HG02642 (cell line): ENCODE results near the gene B9D2.
"Not testable (repeated sequence)": the region's sequence is repeated elsewhere in the genome, so short reads cannot be mapped to it uniquely, and the experiment has no call there.

Experiments used
- ATAC-seq: cut with Tn5 transposase; IDR thresholded peaks from one replicate; pipeline ENCODE4 v1.9.1; 2021; ENCODE audit warnings: mild to moderate bottlenecking; ENCODE audit not compliant: unreplicated experiment, poor library complexity

The B9D2 gene

DNA sequence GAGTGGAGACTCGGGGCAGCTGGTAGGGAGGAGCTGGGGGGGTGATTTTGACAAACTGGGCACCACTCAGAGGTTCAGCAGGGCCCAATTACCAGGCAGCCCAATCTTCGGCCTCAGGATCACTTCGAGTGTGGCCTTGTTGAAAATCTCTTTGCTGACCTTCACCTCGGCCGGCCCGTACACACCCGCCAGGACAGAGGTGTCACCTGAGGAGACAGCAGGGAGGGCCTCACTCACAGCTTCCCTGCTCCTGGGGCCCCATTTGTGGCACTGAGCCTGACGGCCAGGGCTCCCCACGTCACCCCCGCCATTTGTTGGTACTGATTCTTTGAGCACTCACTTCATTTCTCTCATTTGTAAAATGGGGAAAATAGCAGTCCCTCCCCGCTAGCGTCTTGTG lies 28.8 kb upstream of the B9D2 start:
- no peak for ATAC-seq

DNA sequence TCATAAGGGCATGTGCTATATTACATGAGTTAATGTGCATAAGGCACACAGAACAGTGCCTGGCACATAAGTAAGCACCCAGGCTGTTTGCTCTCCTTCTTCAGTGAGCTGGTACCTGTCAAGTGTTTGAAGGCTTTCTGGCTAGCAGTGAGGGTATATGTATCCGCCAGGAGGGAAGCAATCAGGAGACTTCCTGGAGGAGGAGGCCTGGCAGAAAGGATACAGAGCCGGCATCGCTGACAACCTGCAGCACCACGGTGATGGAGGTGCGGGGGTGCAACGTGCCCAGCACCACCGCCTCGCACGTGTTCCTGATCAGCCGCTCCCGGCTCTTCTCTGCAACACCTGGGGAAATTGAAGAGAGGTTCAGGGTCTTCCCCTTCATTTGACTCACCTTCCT lies 27.7 kb upstream of the B9D2 start:
- no peak for ATAC-seq

DNA sequence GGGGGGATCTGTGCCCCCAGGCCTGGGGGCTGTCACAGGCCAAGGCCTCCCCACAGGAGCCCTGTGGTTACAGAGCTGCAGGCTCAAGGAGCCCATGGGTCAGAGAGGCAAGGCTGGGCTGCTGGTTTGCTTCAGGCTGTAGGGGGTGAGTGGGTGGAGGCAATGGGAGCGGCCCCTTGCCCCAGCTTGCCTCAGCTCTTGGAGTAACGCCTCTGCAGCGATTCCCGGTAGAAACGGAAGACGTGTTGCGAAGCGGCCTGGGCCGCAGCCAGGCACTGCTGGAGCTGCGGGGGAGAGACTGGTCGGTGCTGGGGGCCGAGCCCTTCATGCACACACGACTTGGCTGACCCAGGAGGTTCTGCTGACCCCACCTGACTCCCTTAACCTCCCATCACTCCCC lies 22.5 kb upstream of the B9D2 start:
- no peak for ATAC-seq

DNA sequence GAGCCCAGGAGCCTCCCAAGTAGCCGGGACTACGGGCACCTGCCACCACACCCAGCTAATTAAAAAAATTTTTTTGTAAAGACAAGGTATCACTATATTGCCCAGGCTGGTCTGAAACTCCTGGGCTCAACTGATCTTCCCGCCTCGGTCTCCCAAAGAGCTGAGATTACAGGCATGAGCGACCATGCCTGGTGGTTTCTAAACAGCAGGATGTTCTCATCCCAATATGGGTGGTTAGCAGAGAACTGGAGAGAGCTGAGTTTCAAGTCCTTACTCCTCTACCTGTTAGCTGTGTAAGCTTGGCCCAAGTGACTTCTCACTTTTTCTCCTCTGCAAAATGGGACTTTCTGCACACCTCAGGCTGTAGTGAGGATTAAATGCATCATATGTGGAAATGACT lies 20.4 kb upstream of the B9D2 start:
- no peak for ATAC-seq

DNA sequence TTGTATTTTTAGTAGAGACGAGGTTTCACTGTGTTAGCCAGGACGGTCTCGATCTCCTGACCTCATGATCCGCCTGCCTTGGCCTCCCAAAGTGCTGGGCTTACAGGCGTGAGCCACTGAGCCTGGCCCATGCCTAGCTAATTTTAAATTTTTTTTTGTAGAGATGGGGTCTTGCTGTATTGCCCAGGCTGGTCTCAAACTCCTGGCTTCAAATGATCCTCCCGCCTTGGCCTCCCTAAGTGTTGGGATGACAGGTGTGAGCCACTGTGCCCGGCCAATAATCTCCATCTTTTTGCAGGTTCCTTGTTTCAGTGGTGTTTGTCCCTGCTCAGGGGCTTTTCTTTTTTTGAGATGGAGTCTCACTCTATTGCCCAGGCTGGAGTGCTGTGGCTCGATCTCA lies 17.6 kb upstream of the B9D2 start:
- ATAC-seq: not testable (repeated sequence)

DNA sequence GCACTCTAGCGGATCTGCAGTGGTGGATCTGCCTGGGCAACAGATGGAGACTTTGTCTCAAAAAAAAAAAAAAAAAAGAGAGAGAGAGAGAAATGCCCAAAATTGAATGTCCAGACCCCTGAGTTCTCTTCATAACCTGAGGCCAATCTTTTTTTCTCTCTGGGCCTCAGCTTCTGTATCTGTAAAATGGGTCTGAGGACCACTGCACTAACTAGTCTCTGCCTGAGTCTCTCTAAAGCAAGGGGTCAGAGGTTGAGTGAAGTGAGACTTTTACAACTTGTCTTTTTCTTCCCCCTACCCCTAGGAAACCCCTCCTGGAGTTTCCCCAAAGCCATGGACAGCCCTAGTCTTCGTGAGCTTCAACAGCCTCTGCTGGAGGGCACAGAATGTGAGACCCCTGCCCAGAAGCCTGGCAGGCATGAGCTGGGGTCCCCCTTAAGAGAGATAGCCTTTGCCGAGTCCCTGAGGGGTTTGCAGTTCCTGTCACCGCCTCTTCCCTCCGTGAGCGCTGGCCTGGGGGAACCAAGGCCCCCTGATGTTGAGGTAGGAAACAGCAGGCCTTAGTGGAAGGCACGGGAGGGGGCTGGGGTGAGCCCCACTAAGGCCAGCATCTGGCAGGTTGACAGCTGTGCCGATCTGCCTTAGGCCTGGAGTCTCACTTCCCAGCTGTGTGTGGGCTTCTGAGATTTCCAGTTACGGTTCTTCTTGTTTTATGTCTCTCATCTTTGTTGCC lies 14.2 kb upstream of the B9D2 start:
- ATAC-seq: peak; percentile 79

DNA sequence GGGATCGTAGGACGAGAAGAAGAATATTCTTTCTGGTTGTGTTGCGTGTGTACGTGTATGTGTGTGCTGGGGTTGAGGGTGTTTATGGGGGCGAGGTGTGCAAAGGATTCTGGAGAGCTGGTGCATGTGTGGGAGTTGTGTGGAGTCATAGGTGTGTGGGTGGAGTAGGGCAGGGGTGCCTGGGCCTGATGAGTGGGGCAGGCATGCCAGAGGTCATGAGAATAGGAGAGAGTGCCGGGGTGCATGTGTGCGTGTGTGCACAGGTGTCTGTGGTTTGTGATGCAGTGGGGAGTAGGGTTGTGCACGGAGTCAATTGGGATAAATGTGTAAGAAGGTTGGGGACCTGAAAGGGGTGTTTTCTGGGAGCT lies 13.0 kb upstream of the B9D2 start:
- ATAC-seq: no peak

DNA sequence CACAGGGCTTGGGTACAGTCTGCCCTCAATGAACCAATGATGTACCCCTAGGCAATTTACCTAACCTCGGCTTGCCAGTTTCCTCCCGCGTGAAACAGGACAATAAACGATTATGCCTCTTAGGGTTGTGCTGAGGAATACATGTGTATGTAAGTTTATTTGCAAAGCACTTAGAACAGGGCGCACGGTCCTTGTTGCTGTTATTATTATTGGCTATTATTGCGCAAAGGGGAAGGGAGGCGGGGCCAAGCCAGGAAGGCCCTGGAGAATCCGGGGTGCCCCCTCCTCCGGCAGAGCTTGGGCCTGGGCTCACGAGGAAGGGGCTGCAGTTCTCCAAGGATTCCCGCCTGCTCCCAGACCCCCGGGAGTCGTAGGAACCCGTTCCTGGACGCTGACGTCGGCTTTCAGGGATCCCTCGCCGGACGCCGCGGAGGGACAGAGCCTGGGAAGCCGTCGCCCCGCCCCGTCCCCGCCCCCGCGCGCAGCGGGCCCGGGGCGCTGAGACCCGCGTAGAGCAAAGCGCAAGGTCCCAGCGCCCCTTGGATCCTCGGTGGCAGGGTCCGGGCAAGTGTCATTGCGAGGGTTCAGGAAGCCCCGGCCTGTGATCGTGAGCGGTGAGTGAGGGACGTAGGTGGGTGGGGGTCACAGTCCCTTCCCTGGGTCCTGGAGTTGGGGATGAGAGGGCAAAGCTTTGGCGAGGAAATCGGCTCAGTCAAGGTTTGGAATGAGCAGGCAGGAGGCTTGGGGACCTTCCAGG lies 12.5 kb upstream of the B9D2 start, which contains the start of gene TMEM91:
TMEM91 (plus strand) TSS at position 293 of the 757 bp plus-strand sequence. CDS start 1,777 bp downstream, outside the sequence.
- no peak for ATAC-seq

DNA sequence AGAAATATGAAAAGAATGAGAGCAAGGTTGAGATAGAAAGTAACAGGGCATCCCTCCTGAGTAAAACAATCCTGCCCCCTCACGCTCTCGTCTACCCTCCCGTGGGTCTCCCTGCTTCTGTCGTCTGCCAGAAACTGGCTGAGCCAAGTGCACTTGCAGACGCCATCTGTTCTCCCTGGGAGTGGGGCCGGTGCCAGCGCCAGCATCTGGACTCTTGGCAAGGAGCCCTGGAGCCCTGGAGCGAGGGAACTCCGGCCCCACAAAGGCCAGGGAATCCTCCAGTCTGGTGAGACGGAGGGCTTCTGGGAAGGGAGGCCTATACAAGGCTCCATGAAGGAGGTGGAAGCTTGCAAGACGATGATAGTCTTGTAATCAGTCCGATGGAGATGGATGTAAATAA lies 10.0 kb upstream of the B9D2 start:
- no peak for ATAC-seq

DNA sequence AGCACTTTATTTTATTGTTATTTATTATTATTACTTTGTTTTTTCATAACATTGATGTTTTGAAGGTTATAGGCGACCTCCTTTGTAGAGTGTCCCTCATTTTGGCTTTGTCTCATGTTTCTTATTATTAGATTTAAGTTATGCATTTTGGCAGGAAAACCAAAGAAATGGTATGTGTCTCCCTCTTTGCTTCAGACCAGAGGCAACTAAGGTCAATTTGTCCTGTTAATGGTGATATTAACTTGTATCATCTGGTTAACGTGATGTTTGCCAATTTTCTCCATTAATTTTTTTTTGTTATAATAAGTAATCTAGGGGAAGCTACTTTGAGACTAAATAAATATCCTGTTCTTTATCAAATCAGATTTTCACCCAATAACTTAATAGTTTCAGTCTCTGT lies 8.6 kb upstream of the B9D2 start:
- no peak for ATAC-seq

DNA sequence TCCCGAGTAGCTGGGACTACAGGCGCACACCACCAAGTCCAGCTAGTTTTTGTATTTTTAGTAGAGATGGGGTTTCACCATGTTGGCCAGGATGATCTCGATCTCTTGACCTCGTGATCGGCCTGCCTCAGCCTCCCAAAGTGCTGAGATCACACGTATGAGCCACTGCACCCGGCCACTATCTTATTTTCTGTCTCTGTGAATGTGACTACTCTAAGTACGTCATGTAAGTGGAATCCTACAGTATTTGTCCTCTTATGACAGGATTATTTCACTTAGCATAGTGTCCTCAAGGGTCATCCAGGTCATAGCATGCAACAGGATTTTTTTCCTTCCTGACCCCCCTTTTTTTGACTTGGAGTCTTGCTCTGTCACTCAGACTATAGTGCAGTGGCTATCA lies 7.6 kb upstream of the B9D2 start:
- no peak for ATAC-seq

DNA sequence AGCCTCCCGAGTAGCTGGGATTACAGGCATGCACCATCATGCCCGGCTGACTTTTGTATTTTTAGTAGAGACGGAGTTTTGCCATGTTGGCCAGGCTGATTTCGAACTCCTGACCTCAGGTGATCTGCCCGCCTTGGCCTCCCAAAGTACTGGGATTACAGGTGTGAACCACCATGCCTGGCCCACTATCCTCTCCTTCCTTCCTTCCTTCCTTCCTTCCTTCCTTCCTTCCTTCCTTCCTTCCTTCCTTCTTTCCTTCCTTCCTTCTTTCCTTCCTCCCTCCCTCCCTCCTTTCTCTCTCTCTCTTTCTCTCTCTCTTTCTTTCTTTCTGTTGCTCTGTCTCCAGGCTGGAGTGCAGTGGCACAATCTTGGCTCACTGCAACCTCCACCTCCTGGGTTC lies 7.2 kb upstream of the B9D2 start:
- ATAC-seq: not testable (repeated sequence)

DNA sequence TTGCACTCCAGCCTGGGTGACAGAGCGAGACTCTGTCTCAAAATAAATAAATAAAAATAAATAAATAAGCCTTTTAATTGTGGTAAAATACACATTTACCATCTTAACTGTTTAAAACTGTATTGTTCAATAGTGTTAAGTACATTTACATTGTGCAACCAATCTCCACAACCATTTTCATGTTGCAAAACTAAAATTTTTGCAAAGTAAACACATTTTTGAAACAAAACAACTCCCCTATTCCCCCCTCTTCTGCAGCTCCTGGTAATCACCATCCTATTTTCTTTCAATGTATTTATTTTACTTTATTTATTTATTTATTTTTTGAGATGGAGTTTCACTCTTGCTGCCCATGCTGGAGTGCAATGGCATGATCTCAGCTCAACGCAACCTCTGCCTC lies 5.8 kb upstream of the B9D2 start:
- no peak for ATAC-seq

DNA sequence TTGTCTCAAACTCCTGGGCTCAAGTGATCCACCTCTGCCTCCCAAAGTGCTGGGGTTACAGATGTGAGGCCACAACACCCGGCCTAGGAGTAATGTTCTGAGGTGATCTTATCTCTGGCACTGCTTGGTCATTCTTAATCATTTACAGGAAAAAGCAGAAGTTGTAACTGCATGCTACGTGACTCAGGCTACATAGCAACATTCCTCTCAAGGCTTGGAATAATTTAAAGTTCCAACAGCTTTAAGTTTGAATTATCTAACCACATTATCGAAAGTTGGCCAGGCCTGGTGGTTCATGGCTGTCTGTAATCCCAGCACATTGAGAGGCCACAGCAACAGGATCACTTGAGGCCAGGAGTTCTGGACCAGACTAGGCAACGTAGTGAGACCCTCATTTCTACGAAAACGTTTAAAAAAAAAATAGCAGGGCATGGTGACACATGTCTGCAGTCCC lies 3.9 kb upstream of the B9D2 start:
- no peak for ATAC-seq

DNA sequence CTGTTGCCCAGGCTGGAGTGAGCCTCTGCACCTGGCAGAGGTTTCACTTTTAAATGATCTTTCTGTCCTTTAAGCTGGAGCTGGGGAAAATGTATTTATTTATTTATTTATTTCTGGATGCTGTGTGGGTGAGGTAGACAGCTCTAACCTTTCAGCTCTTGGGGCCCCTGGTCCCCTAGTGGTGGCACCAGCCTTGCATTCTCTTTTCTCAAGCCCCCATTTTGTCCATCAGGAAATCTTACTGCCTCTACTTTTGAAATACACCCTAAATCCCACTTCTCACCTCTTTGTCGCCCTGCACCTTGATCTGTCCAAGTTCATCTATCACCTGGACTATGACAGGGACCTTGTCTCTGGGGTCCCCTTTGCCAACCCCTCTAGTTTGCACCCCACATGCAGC lies 2.1 kb upstream of the B9D2 start:
- ATAC-seq: no peak

DNA sequence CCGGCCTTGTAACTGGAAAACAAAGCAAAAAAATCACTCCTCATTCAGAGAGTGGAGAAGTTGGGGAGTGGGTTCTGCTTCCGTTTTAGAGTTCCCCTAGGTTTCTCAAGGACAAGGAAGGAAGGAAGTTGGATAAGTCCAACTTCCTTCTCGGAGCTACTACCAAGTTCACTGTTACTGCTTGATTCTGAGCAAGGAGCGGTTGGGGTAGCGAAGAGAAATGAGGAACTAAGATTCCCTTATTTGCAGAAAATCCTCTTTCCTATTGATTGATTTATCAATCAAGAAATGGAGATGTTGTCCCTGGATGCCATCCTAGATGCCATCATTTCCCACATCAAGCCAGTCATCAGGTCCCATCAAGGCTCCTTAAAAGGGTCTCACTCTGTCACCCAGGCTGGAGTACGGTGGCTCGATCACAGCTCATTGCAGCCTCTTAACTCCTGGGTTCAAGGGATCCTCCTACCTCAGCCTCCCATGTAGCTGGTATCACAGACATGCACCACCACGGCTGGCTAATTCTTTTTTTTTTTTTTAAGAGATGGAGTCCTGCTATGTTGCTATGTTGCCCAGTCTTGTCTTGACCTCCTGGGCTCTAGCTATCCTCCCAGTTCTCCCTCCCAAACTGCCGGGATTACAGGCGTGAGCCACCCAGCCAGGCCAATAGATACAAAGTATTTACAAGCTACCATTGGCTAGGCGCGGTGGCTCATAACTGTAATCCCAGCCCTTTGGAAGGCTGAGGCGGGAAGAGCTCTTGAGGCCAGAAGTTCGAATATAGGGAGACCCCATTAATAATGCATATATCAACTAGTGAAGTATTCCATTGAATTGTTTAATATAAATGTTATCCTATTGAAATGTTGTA lies 809 bp upstream of the B9D2 start:
- ATAC-seq: no peak

DNA sequence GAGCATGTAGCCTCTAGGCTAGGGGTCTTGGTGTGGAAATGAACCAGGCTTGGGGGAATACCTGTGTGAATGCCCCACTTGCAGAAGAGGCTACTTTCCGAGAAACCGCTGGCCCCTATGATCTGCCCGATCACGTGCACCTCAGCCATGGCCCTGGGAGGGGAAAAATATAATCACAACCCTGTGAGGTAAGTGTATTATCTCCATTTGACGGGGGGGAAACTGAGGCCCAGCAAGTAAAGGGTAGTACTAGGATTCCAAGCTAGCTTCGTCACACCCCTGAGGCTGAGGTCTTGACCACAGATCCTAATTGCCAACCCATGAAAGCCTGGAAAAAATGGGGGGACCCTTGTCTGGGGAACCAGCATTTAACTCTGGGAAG lies 587 bp downstream of the B9D2 start:
- no peak for ATAC-seq

DNA sequence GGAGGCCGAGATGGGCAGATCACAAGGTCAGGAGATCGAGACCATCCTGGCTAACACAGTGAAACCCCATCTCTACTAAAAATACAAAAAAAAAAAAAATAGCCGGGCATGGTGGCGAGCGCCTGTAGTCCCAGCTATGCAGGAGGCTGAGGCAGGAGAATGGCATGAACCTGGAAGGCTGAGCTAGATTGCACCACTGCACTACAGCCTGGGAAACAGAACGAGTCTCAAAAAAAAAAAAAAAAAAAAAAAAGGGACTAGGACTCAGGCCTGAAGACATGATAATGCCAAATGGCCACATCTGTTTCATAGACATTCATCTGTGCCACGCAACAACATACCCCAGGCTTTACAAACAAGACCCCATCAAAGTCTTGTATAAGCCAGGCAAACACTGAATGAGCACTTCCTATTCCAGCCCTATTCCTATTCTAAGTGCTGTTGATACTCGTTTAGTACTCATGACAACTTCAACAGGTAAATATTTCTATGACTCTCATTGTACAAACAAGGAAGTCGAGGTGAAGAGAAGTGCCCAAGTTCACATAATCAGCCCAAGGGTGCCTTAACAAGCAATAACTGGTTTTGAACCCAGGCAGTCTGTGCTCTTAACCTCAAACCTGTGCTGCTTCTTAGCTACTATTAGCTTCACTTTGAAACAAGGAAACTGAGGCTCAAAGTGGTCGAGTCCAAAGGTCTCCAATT lies 1.7 kb downstream of the B9D2 start:
- ATAC-seq: no peak

DNA sequence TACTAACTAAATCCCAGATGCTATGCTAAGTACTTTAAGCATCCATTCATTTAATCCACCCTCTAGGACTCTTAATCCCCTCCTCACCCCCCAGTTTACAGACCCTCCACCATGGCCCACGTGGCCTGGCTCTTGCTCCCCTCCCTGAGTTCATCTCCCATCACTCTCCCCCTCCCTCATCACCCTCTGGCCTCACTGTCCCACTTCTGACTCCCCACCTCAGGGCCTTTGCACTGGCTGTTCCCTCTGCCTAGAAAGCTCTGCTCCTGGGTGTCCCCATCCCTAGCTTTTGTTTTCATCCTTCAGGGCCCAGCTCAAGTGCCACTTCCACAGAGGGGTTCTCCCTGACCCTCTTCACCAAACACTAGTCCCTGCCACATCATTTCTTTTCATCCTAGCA lies 4.2 kb downstream of the B9D2 start:
- no peak for ATAC-seq

DNA sequence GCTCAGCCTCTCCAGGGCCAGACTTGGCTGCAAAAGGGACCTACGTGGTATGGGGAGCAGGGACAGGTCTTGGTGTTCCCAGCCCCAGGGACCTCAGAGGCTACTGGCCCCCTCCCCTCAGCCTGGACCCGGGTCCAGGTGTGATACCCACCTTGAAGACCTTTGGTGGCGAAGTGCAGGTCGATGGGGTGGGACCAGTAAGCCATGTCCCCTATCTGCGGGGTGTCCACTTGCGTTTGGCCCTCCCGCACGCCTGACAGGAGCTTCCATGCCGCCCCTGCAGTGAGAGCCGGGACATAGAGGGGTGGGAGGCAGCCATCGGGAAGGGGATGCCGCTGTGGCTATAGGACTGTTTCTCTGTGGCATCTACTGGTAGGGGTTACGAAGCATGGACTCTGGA lies 6.2 kb downstream of the B9D2 start:
- no peak for ATAC-seq
